K562 (cell line): ENCODE data around the gene MCL1. TPM values are rescaled to one million over a fixed set of nuclear protein-coding genes. Genes with fewer than 3 reads are reported as not detected.

Experiments used
- CBX5 ChIP-seq: IDR thresholded peaks from 2 replicates; pipeline ENCODE4 v1.6.1; 2014; ENCODE audit warnings: low read depth, borderline replicate concordance
- CBX8 ChIP-seq: fragments of 200-600 bp; sonication (generic); IDR thresholded peaks from 2 replicates; pipeline ENCODE4 v1.6.1; 2012; ENCODE audit warnings: borderline replicate concordance, mixed run types, low read depth, mild to moderate bottlenecking, moderate library complexity, mixed read lengths, low read length, control low read depth, inconsistent platforms; ENCODE audit not compliant: poor library complexity, severe bottlenecking; ENCODE audit errors: extremely low read depth
- CREM ChIP-seq: IDR thresholded peaks from 2 replicates; pipeline ENCODE4 v1.6.1; 2014; ENCODE audit warnings: antibody characterized with exemption, low read depth
- CTBP1 ChIP-seq: fragments of 450-650 bp; IDR thresholded peaks from 2 replicates; pipeline ENCODE4 v1.6.1; 2016; ENCODE audit warnings: borderline replicate concordance
- FOXJ3 ChIP-seq: sonication (generic); formaldehyde crosslinking; IDR thresholded peaks from 2 replicates; pipeline ENCODE4 v1.4.0; 2020; ENCODE audit warnings: mild to moderate bottlenecking, missing genetic modification reagents
- HLTF ChIP-seq: fragments of 450-650 bp; IDR thresholded peaks from 2 replicates; pipeline ENCODE4 v1.6.1; 2016
- NCOA2 ChIP-seq, 2 experiments: fragments of 450-650 bp; IDR thresholded peaks; 2 replicates each; pipeline ENCODE4 v1.6.1; 2018; ENCODE audit warnings: mild to moderate bottlenecking in 2 of 2, moderate library complexity in 1 of 2; ENCODE audit not compliant: partially characterized antibody in 2 of 2
- SIX5 ChIP-seq, 2 experiments: IDR thresholded peaks; 2 replicates each; pipeline ENCODE4 v1.6.1; 2011; ENCODE audit warnings: low read length in 2 of 2, borderline replicate concordance in 1 of 2, low read depth in 1 of 2, mild to moderate bottlenecking in 1 of 2, moderate library complexity in 1 of 2; ENCODE audit not compliant: insufficient read depth in 1 of 2
- SLC30A9 ChIP-seq: fragments of 250-450 bp; sonication (Bioruptor Pico); IDR thresholded peaks from 2 replicates; pipeline ENCODE4 v1.8.0; 2022; ENCODE audit warnings: mild to moderate bottlenecking, moderate library complexity
- SMARCB1 ChIP-seq: IDR thresholded peaks from 2 replicates; pipeline ENCODE4 v1.6.1; 2011; ENCODE audit warnings: improper control_type of control experiment, low read depth; ENCODE audit not compliant: insufficient read length
- SP1 ChIP-seq: sonication (generic); formaldehyde crosslinking; IDR thresholded peaks from 2 replicates; pipeline ENCODE4 v1.8.1; 2022; ENCODE audit warnings: mild to moderate bottlenecking, missing genetic modification reagents
- TCF7 ChIP-seq: sonication (generic); IDR thresholded peaks from 2 replicates; pipeline ENCODE4 v1.6.1; 2016; ENCODE audit warnings: antibody characterized with exemption, borderline replicate concordance
- TCFL5 ChIP-seq: fragments of 250-450 bp; sonication (Bioruptor Pico); conservative IDR thresholded peaks from 2 replicates; pipeline ENCODE4 v1.6.1; 2021; ENCODE audit warnings: mild to moderate bottlenecking, moderate library complexity, matching md5 sums
- TRIM28 ChIP-seq: fragments of 450-650 bp; IDR thresholded peaks from 2 replicates; pipeline ENCODE4 v1.6.1; 2017
- ZBTB2 ChIP-seq: fragments of 450-650 bp; IDR thresholded peaks from 2 replicates; pipeline ENCODE4 v1.6.1; 2016; ENCODE audit warnings: antibody characterized with exemption
- ZNF445 ChIP-seq: fragments of 250-450 bp; sonication (Bioruptor Pico); IDR thresholded peaks from 2 replicates; pipeline ENCODE4 v1.4.0; 2020; ENCODE audit warnings: low read depth, mild to moderate bottlenecking, moderate library complexity
- ZNF518B ChIP-seq: fragments of 250-450 bp; sonication (Bioruptor Pico); IDR thresholded peaks from 2 replicates; pipeline ENCODE4 v1.5.0; 2021; ENCODE audit warnings: mild to moderate bottlenecking, moderate library complexity
- ZNF592 ChIP-seq: fragments of 450-650 bp; IDR thresholded peaks from 2 replicates; pipeline ENCODE4 v1.6.1; 2017; ENCODE audit warnings: antibody characterized with exemption, mild to moderate bottlenecking
- ZNF695 ChIP-seq: fragments of 450-650 bp; formaldehyde crosslinking; IDR thresholded peaks from 2 replicates; pipeline ENCODE4 v1.4.0; 2020; ENCODE audit warnings: mild to moderate bottlenecking, moderate library complexity
- ZNF696 ChIP-seq: fragments of 250-450 bp; sonication (Bioruptor Pico); conservative IDR thresholded peaks from 2 replicates; pipeline ENCODE4 v1.4.0; 2020; ENCODE audit warnings: mild to moderate bottlenecking, moderate library complexity
- ZZZ3 ChIP-seq: fragments of 450-650 bp; IDR thresholded peaks from 2 replicates; pipeline ENCODE4 v1.6.1; 2016; ENCODE audit warnings: antibody characterized with exemption, mild to moderate bottlenecking, moderate library complexity
- polyA plus RNA-seq, 8 experiments: library from polyadenylated mRNA; depleted of rRNA in 4 of 8; stranded (reverse) in 5 of 8; unstranded in 3 of 8; fragments of >200 nt; fragmentation: Nextera tagmentation in 2 of 8; fragmentation: Illumina TruSeq in 1 of 8; extraction: Ambion mirVana in 2 of 8; extraction: Trizol in 1 of 8; gene quantifications; 2 replicates each; pipeline versions ENCODE4 v1.2.1 to v1.2.3, GENCODE V29; 2011 to 2014; ENCODE audit warnings: inconsistent platforms in 1 of 8, missing spikeins in 1 of 8
- total RNA-seq, 7 experiments: library from RNA; depleted of rRNA in 6 of 7; stranded (reverse); fragments of >200 nt in 6 of 7; fragmentation: Illumina TruSeq in 2 of 7; extraction: Trizol in 2 of 7; gene quantifications; 2 replicates each; pipeline versions ENCODE4 v1.2.1 to v1.2.3, GENCODE V29; 2011 to 2021; ENCODE audit warnings: low replicate concordance in 1 of 7

MCL1 gene
- total and polyA plus RNA-seq, 9 of the 15 experiments (the other 6 are each of a cell fraction or from before 2014, with no cell fraction given), result 27.1 to 224 (median 138) TPM

DNA sequence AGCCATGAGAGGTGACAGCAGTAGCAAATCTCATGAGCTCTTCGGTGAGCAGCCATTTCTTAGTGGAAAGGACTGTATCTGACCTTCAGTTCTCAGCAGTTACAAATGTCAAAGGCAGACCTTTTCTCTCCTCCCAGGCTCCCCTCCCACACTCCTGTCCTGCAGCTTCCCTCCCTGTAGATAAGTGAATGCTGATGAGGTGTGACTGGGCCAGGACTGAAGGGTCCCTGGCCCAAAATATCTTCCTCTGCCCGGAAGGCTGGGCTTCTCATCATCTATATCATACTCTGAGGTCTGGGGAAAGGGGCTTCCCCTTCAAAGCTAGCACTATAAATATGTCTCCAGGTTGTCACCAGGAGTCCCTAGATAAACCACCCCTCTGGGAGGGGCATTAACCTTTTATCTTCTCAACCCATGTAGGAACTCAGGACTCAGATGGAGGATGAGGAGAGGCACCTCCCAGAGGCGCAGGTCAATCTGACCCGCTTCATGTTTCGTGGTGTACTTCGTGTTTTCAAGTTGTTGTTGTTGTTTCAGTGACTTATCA is 33.9 kb downstream of the MCL1 start (continued):
- no peak for TF ChIP-seq ZNF518B (CRISPR knock-in tag)
- peak; percentile 99 for TF ChIP-seq TCF7
- peak; percentile 59; the same call in 1 of the 2 replicates for TF ChIP-seq ZNF592
- TF ChIP-seq CTBP1, result peak; percentile 99
- peak; percentile 75 for TF ChIP-seq CREM
- no peak for TF ChIP-seq FOXJ3
- no peak for TF ChIP-seq TCFL5 (CRISPR knock-in tag)
- TF ChIP-seq SLC30A9 (CRISPR knock-in tag), result no peak
- TF ChIP-seq SMARCB1, result no peak
- TF ChIP-seq CBX8, result no peak
- TF ChIP-seq ZNF696, result no peak
- TF ChIP-seq ZNF445 (CRISPR knock-in tag), result no peak
- peak; percentile 84 for TF ChIP-seq ZBTB2
- no peak for TF ChIP-seq ZZZ3
- TF ChIP-seq ZNF695 (CRISPR knock-in tag), result no peak
- TF ChIP-seq HLTF, result no peak
- TF ChIP-seq SIX5 (IDR thresholded peaks at IDR 0.05; ENCODE audit: borderline replicate concordance in 1 of 2, insufficient read depth in 1 of 2, low read depth in 1 of 2, low read length in 2 of 2), result no peak
- no peak for TF ChIP-seq NCOA2 (IDR thresholded peaks at IDR 0.05; ENCODE audit: partially characterized antibody in 2 of 2)
- TF ChIP-seq SP1 (CRISPR knock-in tag), result peak; percentile 51; the same call in 1 of the 2 replicates
- TF ChIP-seq TRIM28, result 0 out of 2 replicates have a peak, but pooled peaks have one; percentile 34
- TF ChIP-seq CBX5, result no peak
